Pons (tissue), 1 donor: ENCODE measurements around the gene KHDC1.
"Not testable (repeated sequence)": the region's sequence is repeated elsewhere in the genome, so short reads cannot be mapped to it uniquely, and the experiment has no call there.

Experiments used
- DNase-seq: peaks from one replicate; pipeline ENCODE4 v3.0.0-alpha.2; 2016; ENCODE audit warnings: low spot score

Gene KHDC1

GRCh38 chr6:73248192-73248903 lies 14.6 kb downstream of the KHDC1 start:
- no peak for DNase-seq

- no peak for DNase-seq
Observed at GRCh38 chr6:73242001-73242400, 21.0 kb downstream of the KHDC1 start.

DNA sequence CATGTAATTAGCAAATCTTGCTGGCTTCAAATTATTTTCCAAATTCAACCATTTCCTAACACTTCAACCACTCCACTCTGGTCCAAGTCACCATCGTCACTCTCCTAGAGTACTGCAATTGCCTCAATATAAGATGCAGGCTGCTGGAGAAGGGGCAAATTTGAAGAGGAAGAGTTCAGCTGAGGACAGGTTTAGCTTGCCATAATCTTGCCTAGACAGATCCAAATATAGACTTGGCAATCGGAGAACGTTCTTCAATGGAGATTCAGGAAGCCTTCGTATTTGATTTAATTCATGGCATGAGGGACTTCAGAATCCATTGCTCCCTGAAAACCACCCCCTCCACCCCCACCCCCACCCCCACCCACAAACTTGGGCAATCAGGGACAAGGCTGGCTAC lies 22.3 kb downstream of the KHDC1 start:
- DNase-seq: no peak

DNA sequence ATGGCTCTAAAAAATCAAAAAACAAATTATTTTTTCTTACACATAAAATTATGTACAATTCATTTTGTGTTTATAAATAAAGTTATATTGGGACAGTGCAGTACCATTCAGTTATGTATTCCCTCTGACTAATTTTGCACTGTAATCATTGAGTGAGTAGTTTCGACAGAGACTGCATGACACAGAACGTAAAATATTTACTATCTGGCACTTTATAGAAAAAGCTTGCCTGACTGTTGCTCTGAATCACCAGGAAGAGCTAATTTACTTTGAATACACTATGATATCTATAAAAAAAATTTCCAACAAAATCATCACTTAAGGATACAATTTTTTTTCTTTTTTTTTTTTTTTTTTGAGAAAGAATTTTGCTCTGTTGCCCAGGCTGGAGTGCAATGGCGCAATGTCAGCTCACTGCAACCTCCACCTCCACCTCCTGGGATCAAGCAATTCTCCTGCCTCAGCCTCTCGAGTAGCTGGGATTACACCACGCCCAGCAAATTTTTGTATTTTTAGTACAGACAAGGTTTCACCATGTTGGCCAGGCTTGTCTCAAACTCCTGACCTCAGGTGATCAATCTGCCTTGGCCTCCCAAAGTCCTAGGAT lies 26.7 kb downstream of the KHDC1 start:
- no peak for DNase-seq

DNA sequence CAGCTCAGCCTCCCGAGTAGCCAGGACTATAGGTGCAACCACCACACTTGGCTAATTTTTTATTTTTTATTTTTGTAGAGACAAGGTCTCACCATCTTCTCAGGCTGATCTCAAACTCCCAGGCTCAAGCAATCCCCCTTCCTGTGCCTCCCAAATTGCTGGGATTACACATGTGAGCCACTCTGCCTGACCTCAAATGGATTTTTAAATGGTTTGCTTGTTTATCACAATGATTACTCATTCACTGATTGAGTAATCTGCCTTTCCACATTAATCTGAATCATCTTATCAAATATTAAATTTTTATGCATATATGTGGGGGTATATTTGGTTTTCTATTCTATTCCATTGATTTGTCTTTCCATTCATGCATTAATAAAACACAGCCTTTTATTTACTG lies 28.3 kb downstream of the KHDC1 start:
- DNase-seq: no peak

DNA sequence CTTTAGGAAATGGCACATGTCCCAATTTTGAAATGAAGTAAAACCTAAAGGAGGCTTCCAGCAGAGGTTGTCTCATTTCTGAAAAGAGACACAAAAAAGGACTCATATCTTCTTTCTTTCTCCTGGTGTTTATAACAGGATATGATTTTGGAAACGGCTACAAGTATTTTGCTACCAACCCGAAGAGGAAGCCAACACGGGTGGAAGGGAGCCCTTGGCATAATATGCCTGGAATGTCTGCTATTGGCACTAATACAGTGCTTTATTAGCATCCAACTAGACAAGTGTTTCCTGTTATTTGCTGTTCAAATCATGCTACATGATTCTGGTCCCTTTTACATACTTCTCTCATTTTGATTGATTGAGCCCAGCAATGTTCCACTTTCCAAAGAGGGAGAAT lies 29.0 kb downstream of the KHDC1 start:
- not testable (repeated sequence) for DNase-seq

GRCh38 chr6:73233048-73233447 lies 29.9 kb downstream of the KHDC1 start:
- DNase-seq: no peak

GRCh38 chr6:73231986-73232391 lies 31.0 kb downstream of the KHDC1 start:
- no peak for DNase-seq

DNA sequence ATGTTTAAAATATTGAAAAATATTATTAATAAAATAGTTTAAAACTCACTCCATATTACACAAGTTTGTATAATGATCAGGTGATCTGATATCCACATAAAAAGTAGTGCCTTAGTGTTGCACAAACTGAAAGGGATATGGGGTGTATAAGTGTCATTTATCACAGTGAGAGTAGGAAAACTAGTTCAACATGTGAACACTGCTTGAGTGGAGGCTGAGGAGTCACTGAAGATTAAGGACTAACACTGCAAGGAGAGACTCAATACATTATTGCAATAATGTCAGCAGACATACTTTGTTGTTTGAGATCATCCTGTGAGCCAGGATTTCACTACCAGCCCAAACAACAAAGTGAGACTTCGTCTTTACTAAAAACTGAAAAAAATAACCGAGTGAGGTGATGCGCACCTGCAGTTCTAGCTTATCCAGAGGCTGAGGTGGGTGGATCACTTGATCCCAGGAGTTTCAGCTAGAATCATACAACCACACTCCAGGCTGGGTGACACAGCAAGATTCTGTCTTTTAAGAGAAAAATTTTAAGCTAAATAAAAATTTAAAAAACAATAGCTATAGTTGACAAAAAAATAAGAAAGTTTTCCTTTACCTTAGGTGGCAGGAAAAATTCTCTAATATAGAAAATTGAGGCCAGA lies 35.3 kb downstream of the KHDC1 start:
- DNase-seq: no peak

- no peak for DNase-seq
Observed at GRCh38 chr6:73225396-73225795, 37.6 kb downstream of the KHDC1 start, which contains the start of gene KHDC1L. TSS of gene KHDC1L (minus strand) at chr6:73225496. CDS start at chr6:73225408, 88 bp downstream.

DNA sequence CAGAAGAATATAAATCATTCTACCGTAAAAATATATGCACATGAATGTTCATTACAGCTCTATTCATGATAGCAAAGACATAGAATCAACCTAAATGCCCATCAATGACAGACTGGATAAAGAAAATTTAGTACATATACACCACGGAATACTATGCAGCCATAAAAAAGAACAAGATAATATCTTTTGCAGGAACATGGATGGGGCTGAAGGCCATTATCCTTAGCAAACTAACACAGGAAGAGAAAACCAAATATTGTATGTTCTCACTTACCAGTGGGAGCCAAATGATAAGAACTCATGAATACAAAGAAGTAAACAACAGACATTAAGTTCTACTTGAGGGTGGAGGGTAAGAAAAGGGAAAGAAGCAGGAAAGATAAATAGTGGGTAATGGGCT lies 46.1 kb downstream of the KHDC1 start:
- no peak for DNase-seq

- DNase-seq: no peak
Observed at GRCh38 chr6:73209117-73209516, 53.9 kb downstream of the KHDC1 start.

DNA sequence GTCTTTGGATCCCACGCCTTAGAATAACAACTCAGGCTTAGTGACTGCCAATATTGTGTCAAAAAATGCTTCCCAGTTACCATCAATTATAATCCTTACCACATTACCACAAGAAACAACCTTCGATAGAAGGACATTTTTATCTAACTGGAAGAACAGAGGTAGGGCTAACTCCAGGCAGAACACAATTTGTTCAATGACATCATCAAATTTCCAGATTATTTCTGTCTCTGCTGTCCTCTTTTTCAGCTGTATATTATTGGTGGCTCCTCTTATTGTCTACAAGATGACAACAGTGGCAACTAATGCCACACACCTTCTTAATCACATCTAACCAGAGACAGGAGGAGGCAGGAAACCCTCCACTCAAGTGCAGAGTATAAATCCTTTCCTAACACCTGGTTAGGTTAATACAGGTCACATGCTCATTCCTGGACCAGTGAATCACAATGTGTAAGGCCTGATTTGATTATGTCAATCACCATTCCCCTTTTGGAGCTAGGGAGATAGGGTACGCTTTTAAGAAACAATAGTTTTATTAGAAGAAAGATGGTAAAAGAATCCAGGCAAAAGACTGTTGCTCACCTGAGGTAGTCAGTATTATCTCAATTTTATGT lies 55.7 kb downstream of the KHDC1 start:
- no peak for DNase-seq

DNA sequence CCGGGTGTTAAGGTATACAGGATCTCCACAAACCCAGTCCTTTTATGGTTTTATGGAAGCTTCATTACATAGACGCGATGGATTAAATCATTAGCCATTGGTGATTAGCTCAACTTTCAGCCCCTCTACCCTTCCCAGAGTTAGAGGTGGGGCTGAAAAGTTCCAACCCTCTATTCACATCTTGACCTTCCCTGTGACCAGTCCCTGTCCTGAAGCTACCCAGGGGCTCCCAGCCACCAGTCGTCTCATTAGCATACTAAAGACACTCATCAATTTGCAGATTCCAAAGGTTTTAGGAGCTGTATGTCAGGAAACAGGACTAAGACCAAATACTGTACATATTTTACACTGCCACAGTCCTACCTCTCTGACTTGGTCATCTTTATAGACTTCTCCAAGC lies 58.7 kb downstream of the KHDC1 start:
- no peak for DNase-seq

DNA sequence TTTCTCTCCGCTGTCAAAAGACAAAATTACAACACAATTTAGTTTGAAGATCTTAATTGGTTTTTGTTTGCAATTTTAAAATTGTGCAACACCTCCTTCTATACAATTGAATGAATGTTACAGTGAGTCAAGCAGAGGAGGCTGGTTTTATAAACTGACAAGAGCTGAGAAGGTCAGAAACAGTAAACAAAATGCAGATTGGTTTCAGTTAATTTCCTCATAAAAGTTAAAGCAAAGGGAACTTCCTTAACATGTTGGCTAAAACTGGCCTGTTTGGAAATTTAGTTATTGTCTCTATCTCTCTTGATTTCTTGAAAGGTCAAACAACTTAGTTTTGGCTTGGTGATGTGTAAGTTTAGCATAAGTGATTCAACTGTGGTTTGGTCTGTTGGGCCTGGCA lies 59.9 kb downstream of the KHDC1 start:
- DNase-seq: no peak

DNA sequence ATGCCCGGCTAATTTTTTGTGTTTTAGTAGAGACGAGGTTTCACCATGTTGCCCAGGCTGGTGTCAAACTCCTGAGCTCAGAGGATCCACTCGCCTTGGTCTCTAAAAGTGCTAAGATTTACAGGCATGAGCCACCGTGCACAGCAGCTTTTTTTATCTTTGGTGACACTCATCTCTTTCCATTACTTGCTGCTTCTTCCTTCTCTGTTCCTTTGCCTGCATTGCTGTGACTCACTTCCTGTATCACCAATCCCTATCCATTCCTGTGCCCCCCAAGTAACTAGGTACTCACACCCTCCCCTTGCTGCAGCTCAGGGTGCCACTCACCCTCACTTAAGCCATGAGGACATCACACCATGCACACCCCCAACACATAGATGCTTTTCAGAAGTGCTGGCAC lies 62.3 kb downstream of the KHDC1 start:
- no peak for DNase-seq

- DNase-seq: no peak
Observed at GRCh38 chr6:73200247-73200646, 62.7 kb downstream of the KHDC1 start.

GRCh38 chr6:73194744-73195143 lies 68.3 kb downstream of the KHDC1 start:
- no peak for DNase-seq

DNA sequence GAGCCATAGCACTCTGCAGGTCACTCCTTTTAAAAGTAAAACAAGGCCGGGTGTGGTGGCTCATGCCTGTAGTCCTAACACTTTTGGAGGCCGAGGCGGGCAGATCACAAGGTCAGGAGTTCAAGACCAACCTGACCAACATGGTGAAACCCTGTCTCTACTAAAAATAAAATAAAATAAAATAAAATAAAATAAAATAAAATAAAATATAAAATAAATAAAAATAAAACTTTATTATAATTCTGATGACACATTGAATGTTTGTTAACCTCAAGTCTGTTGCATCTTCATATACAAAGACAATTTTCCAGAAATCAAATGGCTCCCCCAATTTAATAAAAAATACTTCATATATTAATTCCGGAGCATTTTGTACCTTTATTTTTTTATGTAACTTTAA lies 69.7 kb downstream of the KHDC1 start:
- DNase-seq: not testable (repeated sequence)
